HL-60 (cell line): Measurements from ENCODE around the gene KRTAP13-4.

Experiments
- DNase-seq, 2 experiments: peaks; one replicate each; pipeline ENCODE4 v3.0.0-alpha.2; 2010 to 2020; ENCODE audit warnings: low read depth in 1 of 2, low spot score in 1 of 2
- H3K27ac ChIP-seq: fragments of 250-450 bp; sonication (Bioruptor Pico); replicated peaks from 2 replicates; pipeline ENCODE4 v1.5.1; 2020; ENCODE audit warnings: mild to moderate bottlenecking, moderate library complexity
- H3K27me3 ChIP-seq: fragments of 250-450 bp; sonication (Bioruptor Pico); 2 replicates; pipeline ENCODE4 v1.5.1; 2021; ENCODE audit warnings: mild to moderate bottlenecking, moderate library complexity; ENCODE audit not compliant: insufficient read depth, poor library complexity, severe bottlenecking
- H3K4me3 ChIP-seq: replicated peaks from 2 replicates; pipeline ENCODE4 v1.5.1; 2011; ENCODE audit warnings: mild to moderate bottlenecking, control low read depth, low read length; ENCODE audit not compliant: insufficient read depth
- CTCF ChIP-seq: IDR thresholded peaks from one replicate; pipeline ENCODE4 v1.5.1; 2011; ENCODE audit warnings: low read length, control low read depth, inconsistent platforms; ENCODE audit not compliant: insufficient read depth
- GABPA ChIP-seq: IDR thresholded peaks from 2 replicates; pipeline ENCODE4 v1.6.1; 2012; ENCODE audit warnings: low read depth
- POLR2AphosphoS5 ChIP-seq: IDR thresholded peaks from 2 replicates; pipeline ENCODE4 v1.6.1; 2012; ENCODE audit warnings: low read depth
- REST ChIP-seq: IDR thresholded peaks from 2 replicates; pipeline ENCODE4 v1.6.1; 2012; ENCODE audit warnings: low read depth; ENCODE audit not compliant: insufficient replicate concordance
- SPI1 ChIP-seq: IDR thresholded peaks from 2 replicates; pipeline ENCODE4 v1.6.1; 2012; ENCODE audit warnings: low read depth, mild to moderate bottlenecking, borderline replicate concordance

The KRTAP13-4 gene

GRCh38 chr21:30480145-30480544, 50.1 kb downstream of the KRTAP13-4 start, which contains the start of gene KRTAP19-1:
Gene KRTAP19-1, minus strand, starts transcription at chr21:30480367. Its CDS starts 50 bp downstream, at chr21:30480317.
- H3K27me3 ChIP-seq: no peaks in the 10 kb centered on the region
- H3K4me3 ChIP-seq: no peak within 1 kb of the TSS
- TF ChIP-seq SPI1: no peak
- no peak for TF ChIP-seq GABPA
- TF ChIP-seq CTCF: no peak
- no peak for TF ChIP-seq POLR2AphosphoS5
- no peak for TF ChIP-seq REST
- DNase-seq: no peak
- no peak within 1 kb of the TSS for H3K27ac ChIP-seq
